Vagina (tissue), 2 donors: ENCODE results near the gene ARSI. TPM values are rescaled to one million over a fixed set of nuclear protein-coding genes. Genes with fewer than 3 reads are reported as not detected.

Source experiments
- DNase-seq, 2 donors: peaks; one replicate each; pipeline ENCODE4 v3.0.0-alpha.2; 2017; ENCODE audit errors: extremely low spot score in 2 of 2
- H3K27ac ChIP-seq: fragments of 200-600 bp; sonication (generic); one replicate; pipeline ENCODE4 v1.5.1; 2019
- H3K27me3 ChIP-seq: fragments of 200-600 bp; sonication (generic); one replicate; pipeline ENCODE4 v1.5.1; 2019
- H3K36me3 ChIP-seq, 2 donors: fragments of 200-600 bp; sonication (generic); one replicate each; pipeline ENCODE4 v1.5.1; 2017 to 2019
- H3K4me1 ChIP-seq: fragments of 200-600 bp; sonication (generic); one replicate; pipeline ENCODE4 v1.5.1; 2019
- H3K4me3 ChIP-seq, 2 donors: fragments of 200-600 bp; sonication (generic); 1 replicate in 1 of 2; 2 replicates in 1 of 2; pipeline ENCODE4 v1.5.1; 2016 to 2019
- H3K9me3 ChIP-seq: fragments of 200-600 bp; sonication (generic); one replicate; pipeline ENCODE4 v1.5.1; 2019
- CTCF ChIP-seq, 3 experiments: fragments of 450-650 bp in 2 of 3; fragments of 200-600 bp in 1 of 3; sonication (generic) in 1 of 3; IDR thresholded peaks; one replicate each; pipeline ENCODE4 v1.5.1; 2017 to 2019; ENCODE audit warnings: antibody characterized with exemption in 3 of 3, mild to moderate bottlenecking in 2 of 3, moderate library complexity in 2 of 3
- POLR2A ChIP-seq, 2 donors: fragments of 450-650 bp; IDR thresholded peaks; one replicate each; pipeline ENCODE4 v1.6.1; 2017; ENCODE audit warnings: antibody characterized with exemption in 2 of 2, mild to moderate bottlenecking in 2 of 2, moderate library complexity in 2 of 2
- POLR2AphosphoS5 ChIP-seq, 2 donors: sonication (generic); formaldehyde crosslinking; IDR thresholded peaks; one replicate each; pipeline ENCODE4 v1.9.0; 2017; ENCODE audit warnings: antibody characterized with exemption in 2 of 2, mild to moderate bottlenecking in 2 of 2, low read depth in 1 of 2; ENCODE audit not compliant: insufficient read depth in 1 of 2
- intact Hi-C: fragments of 100-400 bp; cut with DNase I; formaldehyde crosslinking; loops from one replicate; pipeline ENCODE4 v1.15.1; 2023
- total RNA-seq: library from RNA; depleted of rRNA; stranded (reverse); fragments of >200 nt; gene quantifications from one replicate; pipeline ENCODE4 v1.2.3, GENCODE V29; 2016

ARSI gene
- total RNA-seq, 1 donor from 2014 or later = 4.7 TPM

- TF ChIP-seq POLR2AphosphoS5 (IDR thresholded peaks at IDR 0.05; ENCODE audit: insufficient read depth in 1 of 2, low read depth in 1 of 2) (no peak), POLR2A (IDR thresholded peaks at IDR 0.05) (no peak), CTCF (IDR thresholded peaks at IDR 0.05) (no peak)
- H3K4me3 ChIP-seq = no peak overlapping the region
- intact Hi-C loops = no loop called here
- H3K27me3 ChIP-seq = no peaks in the 10 kb centered on the region
- H3K36me3 ChIP-seq = no peaks in the 10 kb centered on the region
- no peaks in the 10 kb centered on the region for H3K9me3 ChIP-seq
- DNase-seq = no peak
- peaks cover 77% of the 10 kb centered on the region for H3K4me1 ChIP-seq
- no peak overlapping the region for H3K27ac ChIP-seq
These were observed 5.3 kb downstream of the ARSI start for GRCh38 chr5:150297236-150297890.

DNA sequence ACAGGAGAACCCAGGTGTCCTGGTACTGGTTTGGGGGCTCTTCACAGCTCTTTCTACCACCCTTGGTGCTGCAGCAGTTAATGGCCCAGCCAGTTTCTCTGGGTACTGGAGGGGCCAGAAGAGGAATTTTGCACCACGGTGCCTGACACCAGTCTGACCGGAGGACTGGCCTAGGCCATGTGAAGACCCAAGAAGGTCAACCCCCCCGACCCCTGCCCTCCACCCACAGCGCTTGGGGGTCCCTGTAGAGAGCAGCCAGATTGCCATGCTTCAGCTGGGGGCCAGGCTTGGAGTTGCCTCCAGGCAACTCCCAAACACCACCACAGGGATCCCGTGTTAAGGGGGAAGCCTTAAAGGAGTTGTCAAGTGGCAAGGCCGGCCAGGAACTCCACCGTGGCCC is 6.2 kb downstream of the ARSI start:
- Histone ChIP-seq H3K4me3 (no peak overlapping the region), H3K4me1 (peaks cover 68% of the 10 kb centered on the region), H3K27me3 (no peaks in the 10 kb centered on the region), H3K27ac (peak overlapping the region; percentile 62), H3K36me3 (no peaks in the 10 kb centered on the region), H3K9me3 (no peaks in the 10 kb centered on the region)
- DNase-seq = no peak
- no peak for TF ChIP-seq POLR2AphosphoS5 (IDR thresholded peaks at IDR 0.05; ENCODE audit: insufficient read depth in 1 of 2, low read depth in 1 of 2)
- no peak for TF ChIP-seq POLR2A (IDR thresholded peaks at IDR 0.05)
- TF ChIP-seq CTCF (IDR thresholded peaks at IDR 0.05) = no peak
- intact Hi-C loops = no loop called here

GRCh38 chr5:150295741-150296486 is 6.8 kb downstream of the ARSI start:
- peaks cover 63% of the 10 kb centered on the region for H3K4me1 ChIP-seq
- H3K4me3 ChIP-seq = no peak overlapping the region
- H3K36me3 ChIP-seq = no peaks in the 10 kb centered on the region
- H3K27me3 ChIP-seq = no peaks in the 10 kb centered on the region
- H3K27ac ChIP-seq = peak overlapping the region; percentile 62
- intact Hi-C loops = no loop called here
- TF ChIP-seq CTCF (IDR thresholded peaks at IDR 0.05) (no peak), POLR2AphosphoS5 (IDR thresholded peaks at IDR 0.05; ENCODE audit: insufficient read depth in 1 of 2, low read depth in 1 of 2) (no peak), POLR2A (IDR thresholded peaks at IDR 0.05) (no peak)
- H3K9me3 ChIP-seq = no peaks in the 10 kb centered on the region
- no peak for DNase-seq

GRCh38 chr5:150295172-150295634 is 7.5 kb downstream of the ARSI start:
- intact Hi-C loops = no loop called here
- TF ChIP-seq POLR2AphosphoS5 (IDR thresholded peaks at IDR 0.05; ENCODE audit: insufficient read depth in 1 of 2, low read depth in 1 of 2) = peak in 1 of 2 donors; percentile 23
- TF ChIP-seq CTCF (IDR thresholded peaks at IDR 0.05) = no peak
- no peak for TF ChIP-seq POLR2A (IDR thresholded peaks at IDR 0.05)
- Histone ChIP-seq H3K4me1 (peaks cover 55% of the 10 kb centered on the region), H3K9me3 (no peaks in the 10 kb centered on the region), H3K27ac (peak overlapping the region; percentile 62), H3K36me3 (no peaks in the 10 kb centered on the region), H3K4me3 (no peak overlapping the region), H3K27me3 (no peaks in the 10 kb centered on the region)
- DNase-seq = no peak
